CD4-positive, alpha-beta T cell treated with Interleukin-21 for 1 hour (primary cell): ENCODE measurements around the gene PCDHGC5.
A peak's percentile ranks its signal among the peaks of the same experiment; 100 is the strongest.

Experiments used
- DNase-seq: peaks from one replicate; pipeline ENCODE4 v3.0.0-alpha.2; 2020

Gene PCDHGC5

GRCh38 chr5:141488591-141489561, at the start of gene PCDHGC5:
TSS of gene PCDHGC5 (plus strand) at chr5:141489081. CDS start at chr5:141489241, 160 bp downstream.
- no peak for DNase-seq

- DNase-seq, result no peak
Measured at GRCh38 chr5:141439411-141440141, 49.3 kb upstream of the PCDHGC5 start.

- no peak for DNase-seq
Measured at GRCh38 chr5:141440341-141440740, 48.5 kb upstream of the PCDHGC5 start.

- no peak for DNase-seq
Measured at GRCh38 chr5:141441571-141442170, 47.2 kb upstream of the PCDHGC5 start.

GRCh38 chr5:141465351-141465750, 23.5 kb upstream of the PCDHGC5 start:
- no peak for DNase-seq

- DNase-seq, result peak; percentile 28
Measured at GRCh38 chr5:141475625-141476131, 13.2 kb upstream of the PCDHGC5 start, which contains the start of gene PCDHGC3. TSS of gene PCDHGC3 (plus strand) at chr5:141475966. CDS start at chr5:141476117, 151 bp downstream.

- DNase-seq, result no peak
Measured at GRCh38 chr5:141476132-141476911, 12.6 kb upstream of the PCDHGC5 start.

- DNase-seq, result no peak
Measured at GRCh38 chr5:141477044-141477575, 11.8 kb upstream of the PCDHGC5 start.

GRCh38 chr5:141477815-141478214, 11.1 kb upstream of the PCDHGC5 start:
- DNase-seq, result no peak

GRCh38 chr5:141478321-141478945, 10.4 kb upstream of the PCDHGC5 start:
- no peak for DNase-seq

GRCh38 chr5:141479776-141480175, 9.1 kb upstream of the PCDHGC5 start:
- no peak for DNase-seq

- no peak for DNase-seq
Measured at GRCh38 chr5:141483902-141484301, 5.0 kb upstream of the PCDHGC5 start.

GRCh38 chr5:141484310-141484640, 4.6 kb upstream of the PCDHGC5 start:
- no peak for DNase-seq

GRCh38 chr5:141484641-141485311, 4.1 kb upstream of the PCDHGC5 start, which contains the start of gene PCDHGC4:
TSS of gene PCDHGC4 (plus strand) at chr5:141485030. CDS start at chr5:141485174, 144 bp downstream.
- DNase-seq, result no peak

- no peak for DNase-seq
Measured at GRCh38 chr5:141485321-141486055, 3.4 kb upstream of the PCDHGC5 start.

- DNase-seq, result no peak
Measured at GRCh38 chr5:141486091-141486490, 2.8 kb upstream of the PCDHGC5 start.

GRCh38 chr5:141487131-141487530, 1.8 kb upstream of the PCDHGC5 start:
- DNase-seq, result no peak

- no peak for DNase-seq
Measured at GRCh38 chr5:141489841-141490240, 960 bp downstream of the PCDHGC5 start.

GRCh38 chr5:141490271-141490670, 1.4 kb downstream of the PCDHGC5 start:
- DNase-seq, result no peak

GRCh38 chr5:141490771-141491170, 1.9 kb downstream of the PCDHGC5 start:
- no peak for DNase-seq
